HEK293 (cell line): ENCODE results near the gene NAIF1.

ENCODE experiments used
- CTCF ChIA-PET: fragments of 350-600 bp; formaldehyde crosslinking; extraction: SDS; loops from one replicate; lab custom pipeline; 2021; ENCODE audit warnings: antibody characterized with exemption; lab: Yijun Ruan, JAX
- POLR2A ChIA-PET: fragments of 300-600 bp; formaldehyde crosslinking; extraction: SDS; loops from one replicate; lab custom pipeline; 2020; ENCODE audit warnings: antibody characterized with exemption, inconsistent platforms; lab: Yijun Ruan, JAX
- H3K27ac ChIP-seq: fragments of 200-500 bp; sonication (Bioruptor generic); 2 replicates; pipeline ENCODE4 v1.5.1; 2014; ENCODE audit warnings: low read depth, low read length, control low read depth, inconsistent platforms; ENCODE audit errors: extremely low read depth
- H3K36me3 ChIP-seq, 2 experiments: fragments of 200-500 bp in 1 of 2; sonication (Bioruptor generic) in 1 of 2; 1 replicate in 1 of 2; 2 replicates in 1 of 2; pipeline ENCODE4 v1.5.1; 2014 to 2017; ENCODE audit warnings: inconsistent platforms in 2 of 2, low read length in 2 of 2; ENCODE audit not compliant: control insufficient read depth in 2 of 2, insufficient read depth in 1 of 2
- H3K4me1 ChIP-seq: fragments of 200-500 bp; sonication (Bioruptor generic); 2 replicates; pipeline ENCODE4 v1.5.1; 2014; ENCODE audit warnings: mild to moderate bottlenecking, low read length, inconsistent platforms; ENCODE audit not compliant: control insufficient read depth, insufficient read depth
- H3K4me3 ChIP-seq: 2 replicates; pipeline ENCODE4 v1.5.1; 2011; ENCODE audit warnings: low read depth, mild to moderate bottlenecking, control low read depth, low read length, moderate library complexity
- H3K9me3 ChIP-seq: fragments of 200-500 bp; sonication (Bioruptor generic); 2 replicates; pipeline ENCODE4 v1.5.1; 2014; ENCODE audit warnings: low read depth, low read length, inconsistent platforms; ENCODE audit not compliant: control insufficient read depth, insufficient read depth
- GLIS2 ChIP-seq: fragments of 450-650 bp; formaldehyde crosslinking; IDR thresholded peaks from 2 replicates; pipeline ENCODE4 v1.5.1; 2016; ENCODE audit warnings: missing biosample characterization, missing genetic modification characterization
- KLF16 ChIP-seq: fragments of 450-650 bp; formaldehyde crosslinking; IDR thresholded peaks from 2 replicates; pipeline ENCODE4 v1.5.1; 2017; ENCODE audit warnings: missing biosample characterization, missing genetic modification characterization
- SCRT1 ChIP-seq: fragments of 450-650 bp; formaldehyde crosslinking; IDR thresholded peaks from 2 replicates; pipeline ENCODE4 v1.5.1; 2016; ENCODE audit warnings: missing biosample characterization, missing genetic modification characterization, borderline replicate concordance
- SP2 ChIP-seq: fragments of 450-650 bp; formaldehyde crosslinking; IDR thresholded peaks from 2 replicates; pipeline ENCODE4 v1.5.1; 2016; ENCODE audit warnings: missing biosample characterization, missing genetic modification characterization
- YY2 ChIP-seq: fragments of 450-650 bp; formaldehyde crosslinking; IDR thresholded peaks from 2 replicates; pipeline ENCODE4 v1.5.1; 2016; ENCODE audit warnings: missing biosample characterization, missing genetic modification characterization
- ZBTB48 ChIP-seq: fragments of 450-650 bp; formaldehyde crosslinking; IDR thresholded peaks from 2 replicates; pipeline ENCODE4 v1.5.1; 2016; ENCODE audit warnings: missing biosample characterization, missing genetic modification characterization
- ZIC2 ChIP-seq: fragments of 450-650 bp; formaldehyde crosslinking; IDR thresholded peaks from 2 replicates; pipeline ENCODE4 v1.5.1; 2016; ENCODE audit warnings: missing biosample characterization, missing genetic modification characterization
- ZNF214 ChIP-seq: fragments of 450-650 bp; formaldehyde crosslinking; IDR thresholded peaks from 2 replicates; pipeline ENCODE4 v1.5.1; 2017; ENCODE audit warnings: missing biosample characterization, mild to moderate bottlenecking, missing genetic modification characterization, borderline replicate concordance
- ZNF341 ChIP-seq: fragments of 450-650 bp; formaldehyde crosslinking; IDR thresholded peaks from 2 replicates; pipeline ENCODE4; 2016; ENCODE audit warnings: low read depth, missing biosample characterization, missing genetic modification characterization
- ZNF354C ChIP-seq: fragments of 450-650 bp; formaldehyde crosslinking; IDR thresholded peaks from 2 replicates; pipeline ENCODE4 v1.5.1; 2016; ENCODE audit warnings: missing biosample characterization, missing genetic modification characterization, low read depth, borderline replicate concordance
- ZNF404 ChIP-seq: fragments of 450-650 bp; formaldehyde crosslinking; IDR thresholded peaks from 2 replicates; pipeline ENCODE4 v1.5.1; 2017; ENCODE audit warnings: missing biosample characterization, missing genetic modification characterization
- ZNF416 ChIP-seq: fragments of 450-650 bp; formaldehyde crosslinking; IDR thresholded peaks from 2 replicates; pipeline ENCODE4 v1.5.1; 2016; ENCODE audit warnings: missing biosample characterization, missing genetic modification characterization
- ZNF544 ChIP-seq: fragments of 450-650 bp; formaldehyde crosslinking; IDR thresholded peaks from 2 replicates; pipeline ENCODE4 v1.5.0; 2017; ENCODE audit warnings: missing biosample characterization, missing genetic modification characterization
- ZNF600 ChIP-seq: fragments of 450-650 bp; formaldehyde crosslinking; IDR thresholded peaks from 2 replicates; pipeline ENCODE4 v1.5.1; 2016; ENCODE audit warnings: missing biosample characterization, missing genetic modification characterization
- ZNF626 ChIP-seq: fragments of 450-650 bp; sonication (Bioruptor Pico); formaldehyde crosslinking; IDR thresholded peaks from 2 replicates; pipeline ENCODE4 v1.5.1; 2018; ENCODE audit warnings: missing biosample characterization, missing genetic modification characterization, inconsistent platforms
- ZNF664 ChIP-seq: fragments of 450-650 bp; formaldehyde crosslinking; IDR thresholded peaks from 2 replicates; pipeline ENCODE4 v1.5.1; 2016; ENCODE audit warnings: missing biosample characterization, missing genetic modification characterization
- ZNF76 ChIP-seq: fragments of 450-650 bp; formaldehyde crosslinking; IDR thresholded peaks from 2 replicates; pipeline ENCODE4; 2016; ENCODE audit warnings: low read depth, missing biosample characterization, missing genetic modification characterization, borderline replicate concordance
- ZNF768 ChIP-seq: fragments of 450-650 bp; formaldehyde crosslinking; IDR thresholded peaks from 2 replicates; pipeline ENCODE4 v1.5.1; 2018; ENCODE audit warnings: missing biosample characterization, mild to moderate bottlenecking, missing genetic modification characterization
- ZNF830 ChIP-seq: fragments of 450-650 bp; IDR thresholded peaks from 2 replicates; pipeline ENCODE4 v1.5.0; 2018; ENCODE audit warnings: missing biosample characterization, missing genetic modification characterization, low read depth, mild to moderate bottlenecking, moderate library complexity
- ZNF837 ChIP-seq: fragments of 450-650 bp; formaldehyde crosslinking; IDR thresholded peaks from 2 replicates; pipeline ENCODE4 v1.5.1; 2016; ENCODE audit warnings: missing biosample characterization, missing genetic modification characterization
- TF ChIP-seq, protein P1 (sequence below): fragments of 450-650 bp; formaldehyde crosslinking; IDR thresholded peaks from 2 replicates; pipeline ENCODE4 v1.5.1; 2017; ENCODE audit warnings: missing biosample characterization, missing genetic modification characterization

The NAIF1 gene

GRCh38 chr9:128091571-128091970 is 24.5 kb upstream of the NAIF1 start:
- Histone ChIP-seq H3K4me3 (no peak overlapping the region), H3K36me3 (no peaks in the 10 kb centered on the region; a peak in 1 of 3 replicates), H3K27ac (no peak overlapping the region), H3K4me1 (0 out of 2 replicates have a peak, but pooled peaks cover 4% of the 10 kb centered on the region), H3K9me3 (no peaks in the 10 kb centered on the region)
- ChIA-PET POLR2A (interaction anchor here (0.9 to 1.1 kb wide), 2 partner anchors 24 to 25 kb away, joined by 3 read pairs; partner anchors contain the start of gene NAIF1), CTCF (interaction anchor here (0.6 to 2.6 kb wide), 4 partner anchors 26 to 332 kb away, joined by 3 to 22 read pairs (median 6); no protein-coding TSS in a partner anchor)
- TF ChIP-seq ZNF768 (tag by site-specific recombination) (no peak), ZNF416 (tag by site-specific recombination) (no peak), ZNF76 (no peak), ZIC2 (tag by site-specific recombination) (no peak), ZNF664 (tag by site-specific recombination) (no peak)
- TF ChIP-seq, protein P1, sequence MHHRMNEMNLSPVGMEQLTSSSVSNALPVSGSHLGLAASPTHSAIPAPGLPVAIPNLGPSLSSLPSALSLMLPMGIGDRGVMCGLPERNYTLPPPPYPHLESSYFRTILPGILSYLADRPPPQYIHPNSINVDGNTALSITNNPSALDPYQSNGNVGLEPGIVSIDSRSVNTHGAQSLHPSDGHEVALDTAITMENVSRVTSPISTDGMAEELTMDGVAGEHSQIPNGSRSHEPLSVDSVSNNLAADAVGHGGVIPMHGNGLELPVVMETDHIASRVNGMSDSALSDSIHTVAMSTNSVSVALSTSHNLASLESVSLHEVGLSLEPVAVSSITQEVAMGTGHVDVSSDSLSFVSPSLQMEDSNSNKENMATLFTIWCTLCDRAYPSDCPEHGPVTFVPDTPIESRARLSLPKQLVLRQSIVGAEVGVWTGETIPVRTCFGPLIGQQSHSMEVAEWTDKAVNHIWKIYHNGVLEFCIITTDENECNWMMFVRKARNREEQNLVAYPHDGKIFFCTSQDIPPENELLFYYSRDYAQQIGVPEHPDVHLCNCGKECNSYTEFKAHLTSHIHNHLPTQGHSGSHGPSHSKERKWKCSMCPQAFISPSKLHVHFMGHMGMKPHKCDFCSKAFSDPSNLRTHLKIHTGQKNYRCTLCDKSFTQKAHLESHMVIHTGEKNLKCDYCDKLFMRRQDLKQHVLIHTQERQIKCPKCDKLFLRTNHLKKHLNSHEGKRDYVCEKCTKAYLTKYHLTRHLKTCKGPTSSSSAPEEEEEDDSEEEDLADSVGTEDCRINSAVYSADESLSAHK (tag by site-specific recombination), result no peak

DNA sequence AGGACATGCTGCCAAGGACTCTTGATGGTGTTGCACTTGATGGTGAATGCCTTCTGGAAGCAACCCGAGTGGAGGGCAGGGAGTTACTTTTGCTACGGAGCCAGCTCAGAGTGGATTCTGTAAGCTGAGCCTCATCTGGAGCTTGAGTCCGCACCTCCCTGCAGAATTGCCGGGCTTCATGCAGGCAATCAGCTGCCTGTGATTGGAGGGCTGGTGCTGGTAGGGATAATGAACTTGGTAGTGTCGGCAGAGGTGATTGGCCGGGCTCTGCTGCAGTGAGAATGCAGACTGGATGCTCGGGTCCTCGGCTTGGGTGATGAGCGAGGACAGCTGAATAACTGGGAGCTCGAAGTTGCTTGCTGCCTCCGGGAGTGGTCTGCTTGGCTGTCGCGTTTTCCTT is 24.0 kb upstream of the NAIF1 start:
- Histone ChIP-seq H3K9me3 (no peaks in the 10 kb centered on the region), H3K4me3 (no peak overlapping the region), H3K4me1 (0 out of 2 replicates have a peak, but pooled peaks cover 4% of the 10 kb centered on the region), H3K27ac (no peak overlapping the region), H3K36me3 (no peaks in the 10 kb centered on the region; a peak in 1 of 3 replicates)
- POLR2A ChIA-PET, result interaction anchor here (0.9 kb wide), 1 partner anchor 25 kb away, joined by 3 read pairs; no protein-coding TSS in a partner anchor
- TF ChIP-seq ZNF341 (peak; percentile 76), ZNF354C (tag by site-specific recombination) (no peak), SP2 (tag by site-specific recombination) (peak; percentile 23; the same call in 1 of the 2 replicates), ZNF600 (tag by site-specific recombination) (peak; percentile 87)
- CTCF ChIA-PET, result interaction anchor here (0.6 to 2.6 kb wide), 4 partner anchors 26 to 333 kb away, joined by 3 to 22 read pairs (median 6); no protein-coding TSS in a partner anchor

DNA sequence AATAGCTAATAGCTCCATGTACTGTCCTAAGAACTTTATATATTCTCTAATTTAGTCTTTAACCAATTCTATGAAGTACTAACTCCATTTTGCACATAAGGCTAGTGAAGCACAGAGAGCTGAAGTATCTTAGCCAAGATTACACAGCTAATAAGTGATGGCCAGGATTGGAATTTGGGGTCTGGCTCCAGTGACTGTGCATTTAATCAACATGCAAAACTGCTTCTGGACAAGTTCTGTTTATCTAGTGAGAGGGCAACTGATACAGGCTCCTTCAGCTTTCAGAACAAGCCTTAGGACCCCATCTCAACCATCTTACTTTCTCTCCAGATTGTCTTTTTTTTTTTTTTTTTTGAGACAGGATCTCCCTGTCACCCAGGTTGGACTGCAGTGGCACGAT is 22.2 kb upstream of the NAIF1 start:
- TF ChIP-seq ZNF626 (tag by site-specific recombination) (no peak), ZNF214 (tag by site-specific recombination) (no peak), ZNF830 (tag by site-specific recombination) (no peak)
- ChIA-PET POLR2A (interaction anchor here (1.1 kb wide), 1 partner anchor 9 kb away, joined by 6 read pairs; no protein-coding TSS in a partner anchor), CTCF (interaction anchor here (1.0 to 2.0 kb wide), 3 partner anchors 28 to 146 kb away, joined by 3 to 11 read pairs (median 4); no protein-coding TSS in a partner anchor)
- Histone ChIP-seq H3K27ac (no peak overlapping the region), H3K36me3 (no peaks in the 10 kb centered on the region; a peak in 1 of 3 replicates), H3K4me1 (0 out of 2 replicates have a peak, but pooled peaks cover 4% of the 10 kb centered on the region), H3K9me3 (no peaks in the 10 kb centered on the region), H3K4me3 (no peak overlapping the region)

DNA sequence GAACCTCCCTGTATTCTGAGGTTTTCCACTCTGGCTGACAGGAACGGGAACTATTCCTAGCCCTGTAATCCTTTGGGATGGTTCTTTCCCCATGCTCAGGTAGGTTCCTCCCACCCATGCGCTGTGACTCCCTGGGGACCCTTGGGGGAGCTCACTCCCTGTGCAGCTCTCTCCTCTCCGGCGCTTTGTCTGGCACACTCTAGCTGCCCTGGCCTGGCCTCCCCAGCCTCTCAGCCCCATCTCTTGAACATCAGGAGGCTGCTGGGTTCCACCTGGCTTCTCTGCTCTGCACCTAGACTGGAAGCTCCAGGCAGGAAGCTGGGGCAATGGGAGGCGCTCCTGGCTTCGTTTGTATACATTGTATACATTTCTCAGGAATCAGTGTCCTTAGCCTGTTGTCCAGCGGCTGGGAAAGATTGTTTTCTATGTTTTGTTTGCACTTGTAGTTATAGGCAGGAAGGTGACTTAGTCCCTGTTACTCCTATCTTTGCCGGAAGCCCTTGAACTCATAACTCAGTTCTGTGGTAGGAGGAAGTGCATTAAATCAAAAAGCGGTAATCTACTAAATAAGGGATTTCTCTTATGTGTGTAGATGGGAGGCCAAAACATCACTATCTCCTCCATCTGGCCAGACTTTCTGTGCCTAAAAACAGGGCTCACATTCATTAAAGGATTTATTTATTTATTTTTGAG is 21.3 kb upstream of the NAIF1 start:
- ChIA-PET CTCF (interaction anchor here (0.7 to 2.4 kb wide), 7 partner anchors 10 to 840 kb away, joined by 3 to 9 read pairs (median 3); partner anchors contain the start of gene STXBP1), POLR2A (interaction anchor here (1.4 kb wide), 1 partner anchor 10 kb away, joined by 5 read pairs; no protein-coding TSS in a partner anchor)
- H3K4me3 ChIP-seq, result no peak overlapping the region
- H3K36me3 ChIP-seq, result no peaks in the 10 kb centered on the region; a peak in 1 of 3 replicates
- no peak overlapping the region for H3K27ac ChIP-seq
- H3K4me1 ChIP-seq, result 0 out of 2 replicates have a peak, but pooled peaks cover 4% of the 10 kb centered on the region
- H3K9me3 ChIP-seq, result no peaks in the 10 kb centered on the region
- no peak for TF ChIP-seq ZNF544 (tag by site-specific recombination)
- no peak for TF ChIP-seq ZNF626 (tag by site-specific recombination)
- no peak for TF ChIP-seq ZBTB48 (tag by site-specific recombination)
- no peak for TF ChIP-seq YY2
- TF ChIP-seq ZNF837 (tag by site-specific recombination), result no peak
- no peak for TF ChIP-seq SCRT1 (tag by site-specific recombination)
- TF ChIP-seq ZNF404 (tag by site-specific recombination), result no peak
- no peak for TF ChIP-seq GLIS2
- TF ChIP-seq KLF16 (tag by site-specific recombination), result no peak
